ENCODE results near the gene NPR2. TPM values are rescaled to one million over a fixed set of nuclear protein-coding genes. Genes with fewer than 3 reads are reported as not detected.

The NPR2 gene
- total and polyA plus RNA-seq, 7 donors, result 0.60 to 26.6 (median 20.3) TPM

DNA sequence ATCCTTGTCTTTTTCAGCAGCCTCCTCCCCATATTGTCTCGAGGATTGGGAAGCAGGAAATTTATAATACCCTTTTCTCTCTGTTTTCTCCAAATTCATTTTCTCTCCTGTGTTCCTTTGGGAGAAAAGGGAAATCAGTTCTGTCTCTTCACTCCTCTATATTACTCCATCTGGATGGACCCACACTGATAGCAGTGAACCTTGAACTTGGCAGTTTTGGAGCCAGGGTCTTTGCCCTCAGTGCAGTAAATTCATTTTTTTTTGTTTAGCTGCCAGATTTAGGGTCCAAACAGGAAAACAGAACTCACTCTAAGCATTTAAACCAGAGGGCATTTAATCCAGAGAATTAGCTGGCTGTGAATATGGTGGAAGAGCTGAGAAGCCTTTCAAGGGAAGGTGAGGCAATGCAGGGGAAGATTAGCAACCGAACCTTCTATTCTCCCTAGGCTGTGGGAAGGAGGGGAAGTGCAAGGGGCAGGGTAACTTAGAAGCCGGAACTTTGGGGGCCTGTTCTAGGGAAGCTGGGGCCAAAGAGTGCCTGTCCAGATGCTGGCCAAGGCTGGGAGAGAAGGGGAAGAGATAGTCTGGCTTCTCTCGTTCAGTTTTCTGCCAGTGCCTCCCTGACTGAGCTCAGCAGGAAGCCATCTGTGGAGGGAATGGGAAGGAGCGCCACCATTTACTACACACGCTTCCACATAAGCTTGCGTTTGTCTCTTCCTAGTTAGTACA lies 16.3 kb upstream of the NPR2 start:
- no peak overlapping the region for H3K4me3 ChIP-seq
- peak; percentile 72 for DNase-seq
- 66 to 80% methylated on average over 7 of the region's 7 CpGs for WGBS, 2 donors
- no peaks in the 10 kb centered on the region for H3K9me3 ChIP-seq
- H3K27me3 ChIP-seq, result no peaks in the 10 kb centered on the region
- intact Hi-C loops (cut with DNase I), result no loop called here
- TF ChIP-seq POLR2AphosphoS5 (IDR thresholded peaks at IDR 0.05), result no peak
- TF ChIP-seq POLR2A (IDR thresholded peaks at IDR 0.05), result no peak
- TF ChIP-seq, protein P1, sequence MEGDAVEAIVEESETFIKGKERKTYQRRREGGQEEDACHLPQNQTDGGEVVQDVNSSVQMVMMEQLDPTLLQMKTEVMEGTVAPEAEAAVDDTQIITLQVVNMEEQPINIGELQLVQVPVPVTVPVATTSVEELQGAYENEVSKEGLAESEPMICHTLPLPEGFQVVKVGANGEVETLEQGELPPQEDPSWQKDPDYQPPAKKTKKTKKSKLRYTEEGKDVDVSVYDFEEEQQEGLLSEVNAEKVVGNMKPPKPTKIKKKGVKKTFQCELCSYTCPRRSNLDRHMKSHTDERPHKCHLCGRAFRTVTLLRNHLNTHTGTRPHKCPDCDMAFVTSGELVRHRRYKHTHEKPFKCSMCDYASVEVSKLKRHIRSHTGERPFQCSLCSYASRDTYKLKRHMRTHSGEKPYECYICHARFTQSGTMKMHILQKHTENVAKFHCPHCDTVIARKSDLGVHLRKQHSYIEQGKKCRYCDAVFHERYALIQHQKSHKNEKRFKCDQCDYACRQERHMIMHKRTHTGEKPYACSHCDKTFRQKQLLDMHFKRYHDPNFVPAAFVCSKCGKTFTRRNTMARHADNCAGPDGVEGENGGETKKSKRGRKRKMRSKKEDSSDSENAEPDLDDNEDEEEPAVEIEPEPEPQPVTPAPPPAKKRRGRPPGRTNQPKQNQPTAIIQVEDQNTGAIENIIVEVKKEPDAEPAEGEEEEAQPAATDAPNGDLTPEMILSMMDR (IDR thresholded peaks at IDR 0.05), result no peak
- no peak overlapping the region for H3K27ac ChIP-seq
- H3K4me1 ChIP-seq, result peaks cover 0 to 20% (median 15%) of the 10 kb centered on the region in 4 donors
- no peaks in the 10 kb centered on the region for H3K36me3 ChIP-seq

DNA sequence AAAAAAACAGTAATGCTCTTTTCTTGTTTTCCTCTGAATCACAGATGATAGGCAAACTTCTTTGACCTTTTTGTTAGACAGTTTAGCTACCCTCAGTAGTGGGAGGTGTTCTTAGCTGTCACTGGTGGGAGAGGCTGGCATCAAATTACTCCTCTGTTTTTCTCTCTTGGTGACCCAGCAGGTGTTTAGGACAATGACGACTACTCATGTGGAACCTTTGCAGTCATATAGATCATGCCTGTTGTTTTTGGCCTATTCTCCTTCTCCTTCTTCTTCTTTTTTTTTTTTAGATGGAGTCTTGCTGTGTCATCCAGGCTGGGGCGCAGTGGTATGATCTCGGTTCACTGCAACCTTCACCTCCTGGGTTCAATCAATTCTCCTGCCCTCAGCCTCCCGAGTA lies 15.4 kb upstream of the NPR2 start:
- Histone ChIP-seq H3K4me1 (peaks cover 0 to 11% (median 8%) of the 10 kb centered on the region in 4 donors), H3K9me3 (no peaks in the 10 kb centered on the region), H3K27me3 (no peaks in the 10 kb centered on the region), H3K4me3 (no peak overlapping the region), H3K36me3 (no peaks in the 10 kb centered on the region), H3K27ac (no peak overlapping the region)
- WGBS, 2 donors, result 70 to 74% methylated on average over 4 of the region's 4 CpGs
- no peak for TF ChIP-seq POLR2AphosphoS5 (IDR thresholded peaks at IDR 0.05)
- TF ChIP-seq, protein P1 (IDR thresholded peaks at IDR 0.05), result no peak
- no peak for TF ChIP-seq POLR2A (IDR thresholded peaks at IDR 0.05)
- TF ChIP-seq EP300 (IDR thresholded peaks at IDR 0.05), result no peak
- intact Hi-C loops (cut with DNase I), result no loop called here
- DNase-seq, result no peak

DNA sequence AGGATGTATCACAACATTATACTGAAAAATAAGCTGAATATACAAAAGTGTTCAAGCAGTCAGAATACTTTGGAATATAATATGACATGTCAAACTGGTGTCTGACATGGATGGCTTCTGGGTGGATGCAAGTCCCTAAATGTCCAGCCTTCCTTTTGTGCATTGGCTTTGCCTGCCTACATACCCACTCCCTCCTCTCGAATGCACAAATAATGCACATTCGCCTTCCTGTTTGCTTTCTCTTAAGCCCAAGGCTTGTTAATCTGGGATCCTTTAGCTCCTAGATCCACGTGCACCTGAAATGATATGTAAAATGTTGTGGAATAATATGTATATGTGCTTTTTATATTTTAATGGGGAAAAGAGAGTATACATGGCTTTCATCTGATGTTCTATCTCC lies 12.9 kb upstream of the NPR2 start:
- WGBS, 2 donors, result 90 to 92% methylated on average over 3 of the region's 3 CpGs
- intact Hi-C loops (cut with DNase I), result no loop called here

DNA sequence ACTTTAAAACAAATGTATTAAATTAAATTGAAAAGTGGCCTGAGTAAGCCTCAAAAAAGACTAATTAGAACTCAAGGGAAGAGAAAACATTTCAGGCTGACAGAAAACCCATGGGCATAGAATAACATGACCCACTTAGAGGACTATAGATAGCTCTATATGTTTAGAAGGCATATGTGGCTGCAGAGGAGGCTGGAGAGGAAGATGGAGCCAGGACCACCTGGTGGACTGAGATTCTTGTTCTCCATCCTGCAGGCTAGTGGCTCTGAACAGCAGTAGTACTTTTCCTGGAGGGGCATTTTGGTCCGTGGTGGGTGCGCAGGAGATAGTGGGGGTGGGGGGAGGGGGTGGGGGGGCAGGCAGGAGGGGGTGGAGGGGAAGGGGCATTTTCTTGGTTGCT lies 10.3 kb upstream of the NPR2 start:
- no peaks in the 10 kb centered on the region for H3K9me3 ChIP-seq
- TF ChIP-seq, protein P1 (IDR thresholded peaks at IDR 0.05), result no peak
- no peak for TF ChIP-seq POLR2AphosphoS5 (IDR thresholded peaks at IDR 0.05)
- H3K4me1 ChIP-seq, result no peaks in the 10 kb centered on the region
- H3K4me3 ChIP-seq, result no peak overlapping the region
- H3K27me3 ChIP-seq, result no peaks in the 10 kb centered on the region
- DNase-seq, result no peak
- intact Hi-C loops (cut with DNase I), result no loop called here
- WGBS, 2 donors, result 77 to 85% methylated on average over 2 of the region's 2 CpGs
- H3K36me3 ChIP-seq, result no peaks in the 10 kb centered on the region
- H3K27ac ChIP-seq, result no peak overlapping the region

More for the DNA sequence above, 12.9 kb upstream of the NPR2 start:
- Histone ChIP-seq H3K4me1 (no peaks in the 10 kb centered on the region), H3K9me3 (no peaks in the 10 kb centered on the region), H3K36me3 (no peaks in the 10 kb centered on the region), H3K4me3 (no peak overlapping the region), H3K27ac (no peak overlapping the region), H3K27me3 (no peaks in the 10 kb centered on the region)
- no peak for DNase-seq
- TF ChIP-seq, protein P1 (IDR thresholded peaks at IDR 0.05), result no peak
- TF ChIP-seq EP300 (IDR thresholded peaks at IDR 0.05) (no peak), POLR2A (IDR thresholded peaks at IDR 0.05) (no peak), POLR2AphosphoS5 (IDR thresholded peaks at IDR 0.05) (no peak)

DNA sequence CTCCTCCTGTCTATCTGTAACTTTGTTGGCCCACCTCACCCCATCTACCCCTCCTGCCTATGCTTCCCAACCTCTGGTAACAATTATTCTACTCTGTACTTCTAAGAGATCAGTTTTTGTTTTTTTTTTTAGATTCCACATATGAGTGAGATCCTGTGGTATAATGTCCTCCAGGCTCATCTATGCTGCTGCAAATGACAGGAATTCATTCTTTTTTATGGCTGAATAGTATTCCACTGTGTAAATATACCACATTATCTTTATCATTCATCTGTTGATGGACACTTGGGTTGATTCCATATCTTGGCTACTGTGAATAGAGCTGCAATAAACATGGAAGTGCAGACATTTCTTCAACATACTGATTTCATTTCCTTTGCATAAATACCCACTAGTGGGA lies 8.0 kb upstream of the NPR2 start:
- no peak overlapping the region for H3K27ac ChIP-seq
- H3K27me3 ChIP-seq, result no peaks in the 10 kb centered on the region
- no peak for DNase-seq
- H3K4me3 ChIP-seq, result no peak overlapping the region
- H3K9me3 ChIP-seq, result no peaks in the 10 kb centered on the region
- no peaks in the 10 kb centered on the region for H3K36me3 ChIP-seq
- TF ChIP-seq POLR2AphosphoS5 (IDR thresholded peaks at IDR 0.05) (no peak), POLR2A (IDR thresholded peaks at IDR 0.05) (no peak), EP300 (IDR thresholded peaks at IDR 0.05) (no peak)
- TF ChIP-seq, protein P1 (IDR thresholded peaks at IDR 0.05), result no peak
- intact Hi-C loops (cut with DNase I), result no loop called here
- H3K4me1 ChIP-seq, result no peaks in the 10 kb centered on the region

All from sigmoid colon (tissue), 7 donors.